CD4-positive, alpha-beta T cell (primary cell): ENCODE data around the gene CNTD1. TPM values are rescaled to one million over a fixed set of nuclear protein-coding genes. Genes with fewer than 3 reads are reported as not detected.

Experiments used
- ATAC-seq: fragments of 200-7000 bp; cut with Tn5 transposase; one replicate; pipeline ENCODE4 v1.10.0; 2022; ENCODE audit warnings: mild to moderate bottlenecking; ENCODE audit not compliant: poor library complexity
- CTCF ChIA-PET: fragments of 350-600 bp; sonication (Branson Sonifier 250); formaldehyde crosslinking; loops from one replicate; lab custom pipeline; 2021; ENCODE audit warnings: antibody characterized with exemption, inconsistent platforms; lab: Charles Lee
- POLR2A ChIA-PET: fragments of 350-600 bp; sonication (Branson Sonifier 250); formaldehyde crosslinking; loops from one replicate; lab custom pipeline; 2021; ENCODE audit warnings: antibody characterized with exemption, inconsistent platforms; lab: Charles Lee
- DNase-seq, 14 experiments: peaks; one replicate each; pipeline ENCODE4 v3.0.0-alpha.2; 2013 to 2020; ENCODE audit warnings: mixed read lengths in 2 of 14
- H3K27ac ChIP-seq, 2 donors: one replicate each; pipeline versions ENCODE4 v1.5.1 to v1.7.0; 2013; ENCODE audit warnings: low read length in 2 of 2, low read depth in 1 of 2, mild to moderate bottlenecking in 1 of 2
- H3K27me3 ChIP-seq, 2 experiments: 1 replicate in 1 of 2; 2 replicates in 1 of 2; pipeline versions ENCODE4 v1.6.1 to v1.7.0; 2013; ENCODE audit warnings: low read length in 2 of 2, control low read depth in 1 of 2, mild to moderate bottlenecking in 1 of 2, moderate library complexity in 1 of 2; ENCODE audit not compliant: insufficient read depth in 2 of 2, control insufficient read depth in 1 of 2
- H3K36me3 ChIP-seq: one replicate; pipeline ENCODE4 v1.6.1; 2013; ENCODE audit warnings: low read length, control low read depth; ENCODE audit not compliant: insufficient read depth
- H3K4me1 ChIP-seq: one replicate; pipeline ENCODE4 v1.6.1; 2013; ENCODE audit warnings: low read length, control low read depth; ENCODE audit not compliant: insufficient read depth
- H3K4me3 ChIP-seq: one replicate; pipeline ENCODE4 v1.5.1; 2013; ENCODE audit warnings: mild to moderate bottlenecking, low read length, moderate library complexity
- H3K9me3 ChIP-seq, 2 experiments: 1 replicate in 1 of 2; 2 replicates in 1 of 2; pipeline versions ENCODE4 v1.6.1 to v1.7.0; 2013; ENCODE audit warnings: low read length in 2 of 2, mild to moderate bottlenecking in 2 of 2, control low read depth in 1 of 2, moderate library complexity in 1 of 2; ENCODE audit not compliant: control insufficient read depth in 1 of 2, insufficient read depth in 1 of 2
- H3K27ac Mint-ChIP-seq: one replicate; pipeline ENCODE4 v1.8.0; 2020; ENCODE audit warnings: mixed read lengths
- H3K27me3 Mint-ChIP-seq: one replicate; pipeline ENCODE4 v1.8.0; 2021; ENCODE audit warnings: mixed read lengths
- H3K36me3 Mint-ChIP-seq: one replicate; pipeline ENCODE4 v1.8.0; 2021; ENCODE audit warnings: low read depth, mixed read lengths
- H3K4me1 Mint-ChIP-seq: one replicate; pipeline ENCODE4 v1.8.0; 2021; ENCODE audit warnings: low read depth, mixed read lengths
- H3K4me3 Mint-ChIP-seq: one replicate; pipeline ENCODE4 v1.8.0; 2020; ENCODE audit warnings: mild to moderate bottlenecking, mixed read lengths
- H3K9me3 Mint-ChIP-seq: one replicate; pipeline ENCODE4 v1.8.0; 2020; ENCODE audit warnings: mixed read lengths
- CTCF ChIP-seq: fragments of 200-600 bp; IDR thresholded peaks from one replicate; pipeline ENCODE4 v1.8.0; 2022; ENCODE audit warnings: antibody characterized with exemption, mild to moderate bottlenecking
- intact Hi-C, 2 experiments: fragments of 100-400 bp; cut with DNase I in 1 of 2; cut with micrococcal nuclease in 1 of 2; formaldehyde crosslinking; loops; one replicate each; pipeline versions ENCODE4 v1.15.1 to v1.9.0; 2023 to 2025; cut with DNase I, micrococcal nuclease
- total RNA-seq, 174 experiments: library from RNA in 2 of 174; stranded (reverse) in 2 of 174; gene quantifications; one replicate each; pipeline ENCODE4 v1.2.3 and lab custom pipeline; 2021 to 2026

Gene CNTD1
- total RNA-seq, 2 experiments from 2014 or later = not detected

- ATAC-seq = no peak
These were observed 18.5 kb upstream of the CNTD1 start, which contains the start of gene WNK4 for GRCh38 chr17:42779936-42780850. TSS of gene WNK4 (plus strand) at chr17:42780610. CDS start at chr17:42780699, 89 bp downstream.

GRCh38 chr17:42780851-42781638 is 17.6 kb upstream of the CNTD1 start:
- H3K4me1 ChIP-seq = peaks cover 30% of the 10 kb centered on the region
- H3K9me3 Mint-ChIP-seq = no peaks in the 10 kb centered on the region
- ChIA-PET CTCF (no interaction called here), POLR2A (interaction anchor here (1.2 to 2.0 kb wide), 2 partner anchors 17 to 20 kb away, joined by 4 to 5 read pairs; partner anchors contain the start of genes COA3 and RAMP2)
- H3K27ac Mint-ChIP-seq = no peak overlapping the region
- H3K27me3 Mint-ChIP-seq = peaks cover 54% of the 10 kb centered on the region
- intact Hi-C loops = no loop called here
- H3K4me1 Mint-ChIP-seq = peaks cover 36% of the 10 kb centered on the region
- no peak overlapping the region for H3K4me3 Mint-ChIP-seq
- DNase-seq (no peak), ATAC-seq (no peak)
- H3K27ac ChIP-seq = no peak overlapping the region
- H3K4me3 ChIP-seq = no peak overlapping the region
- H3K36me3 Mint-ChIP-seq = peaks cover 40% of the 10 kb centered on the region
- H3K9me3 ChIP-seq = peaks cover 0 to 27% of the 10 kb centered on the region in 2 experiments
- peaks cover 56 to 60% of the 10 kb centered on the region in 2 experiments for H3K27me3 ChIP-seq
- no peak for TF ChIP-seq CTCF
- peaks cover 35% of the 10 kb centered on the region for H3K36me3 ChIP-seq

More at GRCh38 chr17:42779936-42780850, 18.5 kb upstream of the CNTD1 start, which contains the start of gene WNK4:
- CTCF ChIA-PET = no interaction called here
- peaks cover 48% of the 10 kb centered on the region for H3K36me3 Mint-ChIP-seq
- no peak for DNase-seq
- no peak within 1 kb of the TSS for H3K27ac Mint-ChIP-seq
- H3K27me3 ChIP-seq = peaks cover 47 to 51% of the 10 kb centered on the region in 2 experiments
- peaks cover 0 to 25% of the 10 kb centered on the region in 2 experiments for H3K9me3 ChIP-seq
- H3K9me3 Mint-ChIP-seq = no peaks in the 10 kb centered on the region
- H3K4me1 Mint-ChIP-seq = peaks cover 36% of the 10 kb centered on the region
- H3K27ac ChIP-seq = no peak within 1 kb of the TSS
- TF ChIP-seq CTCF = no peak
- H3K4me3 Mint-ChIP-seq = no peak within 1 kb of the TSS
- peaks cover 47% of the 10 kb centered on the region for H3K27me3 Mint-ChIP-seq
- H3K4me3 ChIP-seq = no peak within 1 kb of the TSS
- H3K4me1 ChIP-seq = peaks cover 28% of the 10 kb centered on the region
- intact Hi-C loops = no loop called here
- peaks cover 44% of the 10 kb centered on the region for H3K36me3 ChIP-seq
- POLR2A ChIA-PET = interaction anchor here (1.2 to 2.0 kb wide), 2 partner anchors 18 to 19 kb away, joined by 4 to 5 read pairs; partner anchors contain the start of genes COA3 and RAMP2

- ChIA-PET CTCF (no interaction called here), POLR2A (no interaction called here)
- Mint-ChIP-seq H3K9me3 (no peaks in the 10 kb centered on the region), H3K36me3 (peaks cover 34% of the 10 kb centered on the region), H3K4me3 (no peak overlapping the region), H3K27me3 (peaks cover 59% of the 10 kb centered on the region), H3K27ac (no peak overlapping the region), H3K4me1 (peaks cover 36% of the 10 kb centered on the region)
- H3K4me3 ChIP-seq = no peak overlapping the region
- H3K27ac ChIP-seq = no peak overlapping the region
- peaks cover 30% of the 10 kb centered on the region for H3K4me1 ChIP-seq
- H3K27me3 ChIP-seq = peaks cover 61 to 63% of the 10 kb centered on the region in 2 experiments
- ATAC-seq = no peak
- DNase-seq = no peak
- intact Hi-C loops = no loop called here
- H3K36me3 ChIP-seq = peaks cover 30% of the 10 kb centered on the region
- peaks cover 0 to 27% of the 10 kb centered on the region in 2 experiments for H3K9me3 ChIP-seq
- TF ChIP-seq CTCF = no peak
These were observed 17.0 kb upstream of the CNTD1 start for GRCh38 chr17:42781639-42782165.
